CD14-positive monocyte (primary cell): Measurements from ENCODE around the gene EPS15. TPM values are rescaled to one million over a fixed set of nuclear protein-coding genes. Genes with fewer than 3 reads are reported as not detected.

Source experiments
- DNase-seq, 3 donors: peaks; one replicate each; pipeline ENCODE4 v3.0.0-alpha.2; 2011 to 2022
- H2AFZ ChIP-seq: 2 replicates; pipeline ENCODE4 v1.6.0; 2012; ENCODE audit warnings: mild to moderate bottlenecking, low read depth, low read length, inconsistent platforms; ENCODE audit not compliant: insufficient read depth, poor library complexity, severe bottlenecking
- H3K27ac ChIP-seq, 2 donors: 1 replicate in 1 of 2; 2 replicates in 1 of 2; pipeline ENCODE4 v1.5.1; 2012 to 2013; ENCODE audit warnings: low read length in 2 of 2, control low read depth in 1 of 2, inconsistent platforms in 1 of 2, low read depth in 1 of 2, mild to moderate bottlenecking in 1 of 2
- H3K27me3 ChIP-seq, 2 donors: one replicate each; pipeline versions ENCODE4 v1.6.0 to v1.6.1; 2011 to 2013; ENCODE audit warnings: low read length in 2 of 2; ENCODE audit not compliant: control insufficient read depth in 2 of 2, insufficient read depth in 2 of 2
- H3K36me3 ChIP-seq, 2 donors: replicated peaks in 1 of 2; 1 replicate in 1 of 2; 2 replicates in 1 of 2; pipeline versions ENCODE4 v1.5.1 to v1.6.1; 2012 to 2013; ENCODE audit warnings: low read length in 2 of 2, control low read depth in 1 of 2, inconsistent platforms in 1 of 2, mild to moderate bottlenecking in 1 of 2; ENCODE audit not compliant: insufficient read depth in 2 of 2, control insufficient read depth in 1 of 2
- H3K4me1 ChIP-seq, 2 donors: 1 replicate in 1 of 2; 2 replicates in 1 of 2; pipeline versions ENCODE4 v1.5.1 to v1.6.1; 2012 to 2013; ENCODE audit warnings: low read length in 2 of 2, control low read depth in 1 of 2, inconsistent platforms in 1 of 2, mild to moderate bottlenecking in 1 of 2, moderate library complexity in 1 of 2; ENCODE audit not compliant: insufficient read depth in 2 of 2, control insufficient read depth in 1 of 2
- H3K4me2 ChIP-seq: replicated peaks from 2 replicates; pipeline ENCODE3; 2012; ENCODE audit warnings: low read length, moderate library complexity, mild to moderate bottlenecking; ENCODE audit not compliant: poor library complexity, severe bottlenecking; ENCODE audit errors: extremely low read depth
- H3K4me3 ChIP-seq, 3 experiments: fragments of 200-600 bp in 1 of 3; sonication (generic) in 1 of 3; replicated peaks in 1 of 3; 1 replicate in 2 of 3; 2 replicates in 1 of 3; pipeline ENCODE4 v1.5.1; 2011 to 2013; ENCODE audit warnings: low read length in 3 of 3, mild to moderate bottlenecking in 3 of 3, control low read depth in 2 of 3, low read depth in 2 of 3, inconsistent platforms in 1 of 3, moderate library complexity in 1 of 3
- H3K79me2 ChIP-seq: 2 replicates; pipeline ENCODE4 v1.6.0; 2012; ENCODE audit warnings: mild to moderate bottlenecking, control low read depth, inconsistent platforms, low read length, moderate library complexity; ENCODE audit not compliant: insufficient read depth
- H3K9ac ChIP-seq: 2 replicates; pipeline ENCODE4 v1.6.0; 2017; ENCODE audit warnings: low read length, mild to moderate bottlenecking; ENCODE audit not compliant: insufficient read depth, poor library complexity, severe bottlenecking
- H3K9me3 ChIP-seq, 2 donors: replicated peaks in 1 of 2; 1 replicate in 1 of 2; 2 replicates in 1 of 2; pipeline versions ENCODE4 v1.5.1 to v1.6.1; 2012 to 2013; ENCODE audit warnings: low read length in 2 of 2, control low read depth in 1 of 2; ENCODE audit not compliant: control insufficient read depth in 1 of 2, insufficient read depth in 1 of 2
- H4K20me1 ChIP-seq: 2 replicates; pipeline ENCODE4 v1.6.0; 2012; ENCODE audit warnings: mild to moderate bottlenecking, low read length, control low read depth, moderate library complexity; ENCODE audit not compliant: insufficient read depth
- H3K27ac Mint-ChIP-seq, 7 donors: one replicate each; pipeline ENCODE4 v1.8.0; 2020; ENCODE audit warnings: mild to moderate bottlenecking in 7 of 7, mixed read lengths in 7 of 7, moderate library complexity in 6 of 7, inconsistent platforms in 2 of 7
- H3K27me3 Mint-ChIP-seq, 3 donors: one replicate each; pipeline ENCODE4 v1.8.0; 2021 to 2022; ENCODE audit warnings: low read depth in 3 of 3, mild to moderate bottlenecking in 3 of 3, mixed read lengths in 3 of 3, moderate library complexity in 3 of 3, inconsistent platforms in 1 of 3
- H3K36me3 Mint-ChIP-seq, 2 donors: one replicate each; pipeline ENCODE4 v1.8.0; 2020; ENCODE audit warnings: mixed read lengths in 2 of 2, inconsistent platforms in 1 of 2, mild to moderate bottlenecking in 1 of 2
- H3K4me1 Mint-ChIP-seq: one replicate; pipeline ENCODE4 v1.8.0; 2020; ENCODE audit warnings: mild to moderate bottlenecking, mixed read lengths
- H3K4me3 Mint-ChIP-seq, 2 donors: one replicate each; pipeline ENCODE4 v1.8.0; 2020; ENCODE audit warnings: mild to moderate bottlenecking in 2 of 2, mixed read lengths in 2 of 2, moderate library complexity in 1 of 2
- H3K9me3 Mint-ChIP-seq, 7 donors: one replicate each; pipeline ENCODE4 v1.8.0; 2020 to 2022; ENCODE audit warnings: mixed read lengths in 7 of 7, mild to moderate bottlenecking in 6 of 7, moderate library complexity in 6 of 7, inconsistent platforms in 2 of 7
- CTCF ChIP-seq: fragments of 200-600 bp; IDR thresholded peaks from one replicate; pipeline ENCODE4 v1.8.0; 2022; ENCODE audit warnings: antibody characterized with exemption, mild to moderate bottlenecking
- WGBS: methylation state at CpG from one replicate; pipeline ENCODE4 v1.1.5; 2013; ENCODE audit warnings: missing lambda C conversion rate; ENCODE audit not compliant: insufficient coverage; 5-methylcytosine and 5-hydroxymethylcytosine counted together
- intact Hi-C, 2 donors: fragments of 100-400 bp; cut with micrococcal nuclease; formaldehyde crosslinking; loops; one replicate each; pipeline versions ENCODE4 v1.15.0 to v1.15.1; 2023
- polyA plus RNA-seq, 3 donors: library from polyadenylated mRNA; depleted of rRNA in 1 of 3; unstranded in 2 of 3; stranded (reverse) in 1 of 3; fragments of 300-500 nt in 2 of 3; fragments of >200 nt in 1 of 3; fragmentation: Illumina TruSeq in 2 of 3; gene quantifications; 1 replicate in 2 of 3; 2 replicates in 1 of 3; pipeline ENCODE4 v1.2.3, GENCODE V29; 2012 to 2021

The EPS15 gene
- polyA plus RNA-seq, 3 donors = 26.7 to 53.6 (median 36.4) TPM

- Histone ChIP-seq H4K20me1 (peaks cover 5% of the 10 kb centered on the region), H3K4me1 (no peaks in the 10 kb centered on the region), H3K4me3 (no peak overlapping the region), H2AFZ (no peak overlapping the region), H3K79me2 (no peaks in the 10 kb centered on the region), H3K36me3 (peaks cover 78 to 97% of the 10 kb centered on the region in 2 donors), H3K27me3 (no peaks in the 10 kb centered on the region), H3K9ac (no peak overlapping the region), H3K9me3 (no peaks in the 10 kb centered on the region), H3K4me2 (no peak overlapping the region), H3K27ac (no peak overlapping the region)
- Mint-ChIP-seq H3K27me3 (no peaks in the 10 kb centered on the region), H3K27ac (no peak overlapping the region), H3K9me3 (no peaks in the 10 kb centered on the region), H3K36me3 (peaks cover 74 to 78% of the 10 kb centered on the region in 2 donors), H3K4me3 (no peak overlapping the region), H3K4me1 (no peaks in the 10 kb centered on the region)
- no CpG with 5 or more reads among the region's 1 CpG for WGBS
- DNase-seq = no peak
- TF ChIP-seq CTCF = no peak
- intact Hi-C loops = no loop called here
Measured at GRCh38 chr1:51442616-51443015, 76.5 kb downstream of the EPS15 start.

- Histone ChIP-seq H3K79me2 (no peaks in the 10 kb centered on the region), H3K36me3 (peaks cover 74 to 92% of the 10 kb centered on the region in 2 donors), H3K9ac (no peak overlapping the region), H3K4me2 (no peak overlapping the region), H4K20me1 (peaks cover 5% of the 10 kb centered on the region), H3K9me3 (no peaks in the 10 kb centered on the region), H3K4me1 (no peaks in the 10 kb centered on the region), H2AFZ (no peak overlapping the region), H3K27ac (no peak overlapping the region), H3K4me3 (no peak overlapping the region), H3K27me3 (no peaks in the 10 kb centered on the region)
- H3K4me1 Mint-ChIP-seq = no peaks in the 10 kb centered on the region
- no peaks in the 10 kb centered on the region for H3K27me3 Mint-ChIP-seq
- intact Hi-C loops = no loop called here
- H3K27ac Mint-ChIP-seq = no peak overlapping the region
- TF ChIP-seq CTCF = no peak
- no peak for DNase-seq
- H3K9me3 Mint-ChIP-seq = no peaks in the 10 kb centered on the region
- H3K4me3 Mint-ChIP-seq = no peak overlapping the region
- H3K36me3 Mint-ChIP-seq = peaks cover 70 to 77% of the 10 kb centered on the region in 2 donors
Measured at GRCh38 chr1:51442198-51442597, 76.9 kb downstream of the EPS15 start.
